Measurements from ENCODE around the gene LRRC75A. TPM values are rescaled to one million over a fixed set of nuclear protein-coding genes. Genes with fewer than 3 reads are reported as not detected.

Gene LRRC75A
- total RNA-seq, 1 experiment from 2014 or later = 22.9 TPM

- TF ChIP-seq FOXP4 (CRISPR knock-in tag; IDR thresholded peaks at IDR 0.05) = no peak
These were observed 60.0 kb downstream of the LRRC75A start (continued) for GRCh38 chr17:16432017-16432416.

- Mint-ChIP-seq H3K27me3 (ENCODE audit: low read depth) (peaks cover 7% of the 10 kb centered on the region), H3K27ac (no peak overlapping the region), H3K36me3 (no peaks in the 10 kb centered on the region), H3K9me3 (no peaks in the 10 kb centered on the region), H3K4me1 (peaks cover 13% of the 10 kb centered on the region), H3K4me3 (no peak overlapping the region)
- DNase-seq (ENCODE audit: low spot score) = no peak
- POLR2A ChIA-PET = no interaction called here
- no peak for ATAC-seq
- TF ChIP-seq HMGA2 (CRISPR knock-in tag; IDR thresholded peaks at IDR 0.05) = no peak
- TF ChIP-seq PREB (CRISPR knock-in tag; IDR thresholded peaks at IDR 0.05; ENCODE audit: borderline replicate concordance) = no peak
- no peak for TF ChIP-seq AFF4 (CRISPR knock-in tag; IDR thresholded peaks at IDR 0.05; ENCODE audit: borderline replicate concordance)
- no peak for TF ChIP-seq USF1 (CRISPR knock-in tag; IDR thresholded peaks at IDR 0.05)
- TF ChIP-seq SOX15 (CRISPR knock-in tag; IDR thresholded peaks at IDR 0.05) = no peak
- no peak for TF ChIP-seq GTF2I (CRISPR knock-in tag; conservative IDR thresholded peaks at IDR 0.05)
- TF ChIP-seq RORB (CRISPR knock-in tag; IDR thresholded peaks at IDR 0.05) = no peak
- no peak for TF ChIP-seq NFYB (CRISPR knock-in tag; conservative IDR thresholded peaks at IDR 0.05; ENCODE audit: low read depth)
- TF ChIP-seq ZNF532 (CRISPR knock-in tag; IDR thresholded peaks at IDR 0.05; ENCODE audit: borderline replicate concordance) = no peak
- CTCF ChIA-PET = interaction anchor here (1.4 kb wide), 1 partner anchor 15 kb away, joined by 3 read pairs; the partner anchor contains the start of gene TRPV2
These were observed 61.3 kb downstream of the LRRC75A start for GRCh38 chr17:16430650-16431049.

- no peaks in the 10 kb centered on the region for H3K9me3 Mint-ChIP-seq
- H3K4me1 Mint-ChIP-seq = peaks cover 4% of the 10 kb centered on the region
- H3K4me3 Mint-ChIP-seq = no peak overlapping the region
- H3K27ac Mint-ChIP-seq = no peak overlapping the region
- ATAC-seq (no peak), DNase-seq (ENCODE audit: low spot score) (no peak)
- ChIA-PET POLR2A (interaction anchor here (0.6 to 2.6 kb wide), 3 partner anchors 9 to 67 kb away, joined by 3 to 16 read pairs (median 4); no protein-coding TSS in a partner anchor), CTCF (interaction anchor here (1.4 to 2.9 kb wide), 3 partner anchors 8 to 143 kb away, joined by 4 to 49 read pairs (median 25); no protein-coding TSS in a partner anchor)
- H3K36me3 Mint-ChIP-seq = no peaks in the 10 kb centered on the region
- TF ChIP-seq FOXP1 (CRISPR knock-in tag; IDR thresholded peaks at IDR 0.05; ENCODE audit: borderline replicate concordance) = no peak
- no peak for TF ChIP-seq NFE2L1 (CRISPR knock-in tag; IDR thresholded peaks at IDR 0.05)
- TF ChIP-seq SMAD3 (CRISPR knock-in tag; IDR thresholded peaks at IDR 0.05; ENCODE audit: borderline replicate concordance) = no peak
- TF ChIP-seq RELA (CRISPR knock-in tag; IDR thresholded peaks at IDR 0.05; ENCODE audit: borderline replicate concordance) = no peak
- no peak for TF ChIP-seq SMAD4 (CRISPR knock-in tag; IDR thresholded peaks at IDR 0.05)
- no peak for TF ChIP-seq ATF3 (CRISPR knock-in tag; conservative IDR thresholded peaks at IDR 0.05)
- no peak for TF ChIP-seq USF2 (CRISPR knock-in tag; IDR thresholded peaks at IDR 0.05)
- peaks cover 7% of the 10 kb centered on the region; the same call in 1 of the 2 replicates for H3K27me3 Mint-ChIP-seq (ENCODE audit: low read depth)
These were observed 62.9 kb downstream of the LRRC75A start for GRCh38 chr17:16429083-16429482.
